HG02610 (cell line): ENCODE data around the gene LY6G5B.
"Not testable (repeated sequence)": the region's sequence is repeated elsewhere in the genome, so short reads cannot be mapped to it uniquely, and the experiment has no call there.

ENCODE experiments used
- ATAC-seq: cut with Tn5 transposase; IDR thresholded peaks from one replicate; pipeline ENCODE4 v1.9.1; 2021; ENCODE audit warnings: mild to moderate bottlenecking, moderate library complexity; ENCODE audit not compliant: unreplicated experiment

LY6G5B gene

GRCh38 chr6:31690231-31691077, 20.7 kb downstream of the LY6G5B start:
- no peak for ATAC-seq

GRCh38 chr6:31691078-31691463, 21.3 kb downstream of the LY6G5B start:
- ATAC-seq = no peak

- ATAC-seq = no peak
Observed at GRCh38 chr6:31691564-31692108, 21.9 kb downstream of the LY6G5B start.

GRCh38 chr6:31692353-31692752, 22.6 kb downstream of the LY6G5B start:
- no peak for ATAC-seq

GRCh38 chr6:31692886-31693285, 23.1 kb downstream of the LY6G5B start:
- no peak for ATAC-seq

- no peak for ATAC-seq
Observed at GRCh38 chr6:31693535-31693934, 23.8 kb downstream of the LY6G5B start.

- no peak for ATAC-seq
Observed at GRCh38 chr6:31697555-31697954, 27.8 kb downstream of the LY6G5B start.

- ATAC-seq = no peak
Observed at GRCh38 chr6:31700740-31701401, 31.1 kb downstream of the LY6G5B start.

GRCh38 chr6:31701666-31702404, 32.1 kb downstream of the LY6G5B start:
- ATAC-seq = no peak

GRCh38 chr6:31702405-31702818, 32.6 kb downstream of the LY6G5B start:
- ATAC-seq = no peak

- peak; percentile 92 for ATAC-seq
Observed at GRCh38 chr6:31702819-31703716, 33.3 kb downstream of the LY6G5B start, which contains the start of gene ABHD16A. Gene ABHD16A (minus strand): TSS chr6:31703324. CDS start chr6:31703281, 43 bp downstream.

- no peak for ATAC-seq
Observed at GRCh38 chr6:31705931-31706330, 36.2 kb downstream of the LY6G5B start.

- ATAC-seq = no peak
Observed at GRCh38 chr6:31706599-31706998, 36.8 kb downstream of the LY6G5B start, which contains the start of gene LY6G6F. Gene LY6G6F (plus strand): TSS chr6:31706866. CDS start chr6:31706907, 41 bp downstream.

- no peak for ATAC-seq
Observed at GRCh38 chr6:31707701-31708100, 37.9 kb downstream of the LY6G5B start.

GRCh38 chr6:31708224-31708623, 38.4 kb downstream of the LY6G5B start:
- no peak for ATAC-seq

- not testable (repeated sequence) for ATAC-seq
Observed at GRCh38 chr6:31709157-31709556, 39.4 kb downstream of the LY6G5B start.

- no peak for ATAC-seq
Observed at GRCh38 chr6:31710523-31711219, 40.9 kb downstream of the LY6G5B start.

- ATAC-seq = no peak
Observed at GRCh38 chr6:31711233-31711632, 41.5 kb downstream of the LY6G5B start.

- ATAC-seq = no peak
Observed at GRCh38 chr6:31712296-31712695, 42.5 kb downstream of the LY6G5B start.
